Testis (tissue), 2 donors: Measurements from ENCODE around the gene MLF2.

Source experiments
- CTCF ChIP-seq, 3 experiments: fragments of 450-650 bp in 2 of 3; fragments of 200-600 bp in 1 of 3; sonication (generic) in 1 of 3; IDR thresholded peaks; one replicate each; pipeline ENCODE4 v1.5.1; 2016 to 2019; ENCODE audit warnings: antibody characterized with exemption in 3 of 3, mild to moderate bottlenecking in 2 of 3, moderate library complexity in 1 of 3
- POLR2A ChIP-seq: fragments of 450-650 bp; IDR thresholded peaks from one replicate; pipeline ENCODE4 v1.6.1; 2017; ENCODE audit warnings: antibody characterized with exemption, mild to moderate bottlenecking, moderate library complexity

- no peak for TF ChIP-seq POLR2A
- no peak for TF ChIP-seq CTCF (IDR thresholded peaks at IDR 0.05)
Measured at GRCh38 chr12:6782119-6782518, 29.2 kb upstream of the MLF2 start.
